ENCODE measurements around the gene HOXD13. TPM values are rescaled to one million over a fixed set of nuclear protein-coding genes. Genes with fewer than 3 reads are reported as not detected.
A peak's percentile ranks its signal among the peaks of the same experiment; 100 is the strongest.

The HOXD13 gene
- total and polyA plus RNA-seq, 2 of the 13 experiments (the other 11 are each of a cell fraction or from before 2014, with no cell fraction given): not detected

GRCh38 chr2:176072951-176073904, 19.3 kb upstream of the HOXD13 start:
- POLR2A ChIA-PET: no interaction called here
- Histone ChIP-seq H3K4me1 (ENCODE audit: insufficient read depth, low read length) (no peaks in the 10 kb centered on the region), H3K4me3 (replicated peaks in 1 of 3; ENCODE audit: insufficient read depth in 1 of 3, low read depth in 2 of 3, low read length in 3 of 3) (no peak overlapping the region; a peak in 1 of 6 replicates), H3K27me3 (ENCODE audit: control insufficient read depth in 1 of 2, insufficient read depth in 2 of 2, low read length in 2 of 2) (peaks cover 13 to 91% of the 10 kb centered on the region in 2 experiments), H3K4me2 (ENCODE audit: low read depth, low read length) (no peak overlapping the region), H3K9ac (ENCODE audit: insufficient read depth, low read depth, low read length) (no peak overlapping the region), H3K79me2 (ENCODE audit: insufficient read depth, low read length) (no peaks in the 10 kb centered on the region), H4K20me1 (ENCODE audit: insufficient read depth, low read length) (no peaks in the 10 kb centered on the region), H3K27ac (ENCODE audit: extremely low read length, insufficient read depth, low read length) (no peak overlapping the region), H3K36me3 (replicated peaks in 1 of 2; ENCODE audit: control insufficient read depth in 1 of 2, insufficient read depth in 2 of 2, low read length in 2 of 2) (no peaks in the 10 kb centered on the region), H2AFZ (ENCODE audit: low read length) (no peak overlapping the region), H3K9me3 (ENCODE audit: low read length) (no peaks in the 10 kb centered on the region)
- BruUV-seq (replicated peaks): no TSS peak
- 23% methylated on average over 16 of the region's 29 CpGs for WGBS (ENCODE audit: low lambda C conversion rate)
- FAIRE-seq (no peak), DNase-seq (ENCODE audit: low spot score) (no peak), ATAC-seq (peak; percentile 29; the same call in 2 of the 3 replicates)
- CTCF ChIA-PET (ENCODE audit: low intra/inter-chr PET ratio, low total read pairs): no interaction called here
- intact Hi-C loops (cut with micrococcal nuclease; ENCODE audit: unreplicated experiment) (no loop called here), in situ Hi-C loops (cut with HindIII; ENCODE audit: extremely low pct_ligation_motif_present, low pct_unique_long_range_greater_than_20kb) (no loop called here)
- no peak for TF ChIP-seq HNRNPH1 (optimal IDR thresholded peaks at IDR 0.05; ENCODE audit: low read depth, low read length)
- TF ChIP-seq HIVEP1 (CRISPR knock-in tag; IDR thresholded peaks at IDR 0.05): peak; percentile 31; the same call in 1 of the 2 replicates

- no peak overlapping the region for H3K4me3 ChIP-seq (replicated peaks in 1 of 3; ENCODE audit: insufficient read depth in 1 of 3, low read depth in 2 of 3, low read length in 3 of 3)
- H3K36me3 ChIP-seq (replicated peaks in 1 of 2; ENCODE audit: control insufficient read depth in 1 of 2, insufficient read depth in 2 of 2, low read length in 2 of 2): no peaks in the 10 kb centered on the region
- 26% methylated on average over 7 of the region's 7 CpGs for WGBS (ENCODE audit: low lambda C conversion rate)
- H3K9ac ChIP-seq (ENCODE audit: insufficient read depth, low read depth, low read length): no peak overlapping the region
- no peaks in the 10 kb centered on the region for H3K4me1 ChIP-seq (ENCODE audit: insufficient read depth, low read length)
- CTCF ChIA-PET (ENCODE audit: low intra/inter-chr PET ratio, low total read pairs): no interaction called here
- H3K79me2 ChIP-seq (ENCODE audit: insufficient read depth, low read length): no peaks in the 10 kb centered on the region
- TF ChIP-seq KLF15 (CRISPR knock-in tag; IDR thresholded peaks at IDR 0.05; ENCODE audit: borderline replicate concordance) (no peak), CBX2 (IDR thresholded peaks at IDR 0.05; ENCODE audit: low read depth, low read length) (0 out of 2 replicates have a peak, but pooled peaks have one; percentile 9), CBX2 (CRISPR knock-in tag; IDR thresholded peaks at IDR 0.05; ENCODE audit: low read depth) (no peak), HDAC2 (CRISPR knock-in tag; IDR thresholded peaks at IDR 0.05) (no peak), CREB1 (IDR thresholded peaks at IDR 0.05) (no peak), CREB1 (CRISPR knock-in tag; IDR thresholded peaks at IDR 0.05) (no peak), ZNF260 (CRISPR knock-in tag; IDR thresholded peaks at IDR 0.05; ENCODE audit: borderline replicate concordance, low read depth) (no peak), NR1H2 (CRISPR knock-in tag; IDR thresholded peaks at IDR 0.05; ENCODE audit: borderline replicate concordance, low read depth) (no peak), SRF (IDR thresholded peaks at IDR 0.05; ENCODE audit: low read depth, low read length) (no peak)
- H4K20me1 ChIP-seq (ENCODE audit: insufficient read depth, low read length): no peaks in the 10 kb centered on the region
- H3K27me3 ChIP-seq (ENCODE audit: control insufficient read depth in 1 of 2, insufficient read depth in 2 of 2, low read length in 2 of 2): peaks cover 11 to 88% of the 10 kb centered on the region in 2 experiments
- POLR2A ChIA-PET: no interaction called here
- in situ Hi-C loops (cut with HindIII; ENCODE audit: extremely low pct_ligation_motif_present, low pct_unique_long_range_greater_than_20kb) (no loop called here), intact Hi-C loops (cut with micrococcal nuclease; ENCODE audit: unreplicated experiment) (no loop called here)
- no peaks in the 10 kb centered on the region for H3K9me3 ChIP-seq (ENCODE audit: low read length)
- DNase-seq (ENCODE audit: low spot score): no peak
- H3K4me2 ChIP-seq (ENCODE audit: low read depth, low read length): no peak overlapping the region; the same call in 1 of the 2 replicates
- ATAC-seq: no peak
- BruUV-seq (replicated peaks): no TSS peak
- no peak for FAIRE-seq
- no peak overlapping the region for H3K27ac ChIP-seq (ENCODE audit: extremely low read length, insufficient read depth, low read length)
- no peak overlapping the region for H2AFZ ChIP-seq (ENCODE audit: low read length)
Measured at GRCh38 chr2:176074919-176075425, 17.5 kb upstream of the HOXD13 start.

Data from HepG2 (cell line).